Activated CD4-positive, alpha-beta T cell treated with anti-CD3 and anti-CD28 coated beads, Interleukin-2, amount 10 ng/mL, durations not matched to agents 7 days and 5 days (primary cell): Measurements from ENCODE around the gene OR1A1. TPM values are rescaled to one million over a fixed set of nuclear protein-coding genes. Genes with fewer than 3 reads are reported as not detected.
"Not testable (repeated sequence)": the region's sequence is repeated elsewhere in the genome, so short reads cannot be mapped to it uniquely, and the experiment has no call there.

Experiments used
- CTCF ChIA-PET: fragments of 350-600 bp; sonication (Branson Sonifier 250); formaldehyde crosslinking; loops from one replicate; lab custom pipeline; 2021; ENCODE audit warnings: antibody characterized with exemption; lab: Charles Lee
- POLR2A ChIA-PET: fragments of 350-600 bp; sonication (Branson Sonifier 250); formaldehyde crosslinking; loops from one replicate; lab custom pipeline; 2021; ENCODE audit warnings: antibody characterized with exemption; lab: Charles Lee
- DNase-seq: peaks from one replicate; pipeline ENCODE4 v3.0.0-alpha.2; 2020
- H3K27ac Mint-ChIP-seq: one replicate; pipeline ENCODE4 v1.8.0; 2021; ENCODE audit warnings: mild to moderate bottlenecking, moderate library complexity, mixed read lengths
- H3K27me3 Mint-ChIP-seq: one replicate; pipeline ENCODE4 v1.8.0; 2021; ENCODE audit warnings: mixed read lengths
- H3K36me3 Mint-ChIP-seq: one replicate; pipeline ENCODE4 v1.8.0; 2021; ENCODE audit warnings: low read depth, mixed read lengths
- H3K4me1 Mint-ChIP-seq: one replicate; pipeline ENCODE4 v1.8.0; 2021; ENCODE audit warnings: mixed read lengths
- H3K4me3 Mint-ChIP-seq: one replicate; pipeline ENCODE4 v1.8.0; 2021; ENCODE audit warnings: mild to moderate bottlenecking, moderate library complexity, mixed read lengths
- H3K9me3 Mint-ChIP-seq: one replicate; pipeline ENCODE4 v1.8.0; 2021; ENCODE audit warnings: mixed read lengths
- total RNA-seq, 2 experiments: library from RNA; stranded (reverse); gene quantifications; one replicate each; pipeline ENCODE4 v1.2.3, GENCODE V29; 2021

The OR1A1 gene
- total RNA-seq, 2 experiments from 2014 or later: not detected

- POLR2A ChIA-PET, H3K4me1 Mint-ChIP-seq, H3K4me3 Mint-ChIP-seq, H3K27me3 Mint-ChIP-seq, H3K36me3 Mint-ChIP-seq, DNase-seq, H3K9me3 Mint-ChIP-seq, H3K27ac Mint-ChIP-seq, CTCF ChIA-PET: not testable (repeated sequence)
These were observed 37.4 kb downstream of the OR1A1 start for GRCh38 chr17:3244841-3245240.

DNA sequence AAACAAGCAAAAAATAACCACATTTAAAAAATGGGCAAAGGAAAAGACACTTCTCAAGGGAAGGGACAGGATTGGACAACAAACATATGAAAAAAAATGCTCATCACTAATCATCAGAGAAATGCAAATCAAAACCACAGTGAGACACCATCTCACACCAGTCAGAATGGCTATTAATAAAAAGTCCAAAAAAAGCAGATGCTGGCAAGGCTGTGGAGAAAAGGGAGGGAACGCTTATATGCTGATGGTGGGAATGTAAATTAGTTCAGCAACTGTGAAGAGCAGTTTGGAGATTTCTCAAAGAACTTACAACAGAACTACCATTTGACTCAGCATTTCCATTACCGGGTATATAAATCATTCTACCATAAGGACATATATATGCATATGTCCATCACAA, 41.5 kb downstream of the OR1A1 start:
- POLR2A ChIA-PET, CTCF ChIA-PET, H3K36me3 Mint-ChIP-seq, H3K27me3 Mint-ChIP-seq, H3K27ac Mint-ChIP-seq, H3K4me3 Mint-ChIP-seq, DNase-seq, H3K9me3 Mint-ChIP-seq, H3K4me1 Mint-ChIP-seq: not testable (repeated sequence)

DNA sequence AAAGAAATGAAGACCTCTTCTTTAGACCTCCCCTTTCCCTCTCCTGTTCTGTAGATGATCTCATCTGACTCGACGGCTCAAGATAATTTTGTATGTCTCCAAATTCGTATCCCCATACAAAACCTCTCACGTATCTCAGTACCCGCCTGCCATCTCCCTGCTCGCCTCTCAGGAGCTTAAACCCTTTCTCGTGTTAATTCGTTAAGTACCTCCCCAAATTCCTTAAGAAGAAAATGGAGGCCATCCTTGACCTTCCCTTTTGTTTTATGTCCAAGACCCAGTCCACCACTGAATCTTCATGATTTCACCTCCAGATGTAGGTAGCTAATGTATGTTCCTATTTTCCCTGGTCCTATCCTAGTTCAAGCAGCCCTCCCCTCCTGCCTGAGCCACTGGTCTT, 49.1 kb downstream of the OR1A1 start:
- Mint-ChIP-seq H3K27me3 (peaks cover 2% of the 10 kb centered on the region), H3K4me1 (no peaks in the 10 kb centered on the region), H3K36me3 (no peaks in the 10 kb centered on the region), H3K4me3 (no peak overlapping the region), H3K27ac (no peak overlapping the region), H3K9me3 (peaks cover 2% of the 10 kb centered on the region)
- POLR2A ChIA-PET: no interaction called here
- CTCF ChIA-PET: interaction anchor here (0.6 to 0.7 kb wide), 2 partner anchors 158 to 1925 kb away, joined by 3 read pairs; no protein-coding TSS in a partner anchor
- no peak for DNase-seq

DNA sequence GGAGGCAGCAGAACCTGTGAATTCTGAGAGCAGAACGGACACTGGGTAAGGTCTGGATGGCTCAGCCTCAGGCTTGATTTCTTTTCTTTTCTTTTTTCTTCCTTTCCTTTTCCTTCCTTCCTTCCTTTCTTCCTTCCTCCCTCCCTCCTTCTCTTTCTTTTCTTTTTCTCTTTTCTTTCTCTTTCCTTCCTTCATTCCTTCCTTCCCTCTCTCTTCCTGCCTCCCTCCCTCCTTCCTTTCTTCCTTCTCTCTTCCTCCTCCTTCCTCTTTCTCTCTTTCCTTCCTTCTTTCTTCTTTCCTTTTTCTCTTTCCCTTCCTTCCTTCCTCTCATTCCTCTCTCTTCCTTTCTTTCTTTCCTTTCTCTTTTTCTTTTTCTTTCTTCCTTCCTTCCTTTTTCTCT, 52.7 kb downstream of the OR1A1 start:
- no peaks in the 10 kb centered on the region for H3K4me1 Mint-ChIP-seq
- H3K27me3 Mint-ChIP-seq: no peaks in the 10 kb centered on the region
- no peak overlapping the region for H3K4me3 Mint-ChIP-seq
- H3K27ac Mint-ChIP-seq: no peak overlapping the region
- no peaks in the 10 kb centered on the region for H3K9me3 Mint-ChIP-seq
- H3K36me3 Mint-ChIP-seq: no peaks in the 10 kb centered on the region
- DNase-seq: no peak
- ChIA-PET POLR2A (no interaction called here), CTCF (no interaction called here)

DNA sequence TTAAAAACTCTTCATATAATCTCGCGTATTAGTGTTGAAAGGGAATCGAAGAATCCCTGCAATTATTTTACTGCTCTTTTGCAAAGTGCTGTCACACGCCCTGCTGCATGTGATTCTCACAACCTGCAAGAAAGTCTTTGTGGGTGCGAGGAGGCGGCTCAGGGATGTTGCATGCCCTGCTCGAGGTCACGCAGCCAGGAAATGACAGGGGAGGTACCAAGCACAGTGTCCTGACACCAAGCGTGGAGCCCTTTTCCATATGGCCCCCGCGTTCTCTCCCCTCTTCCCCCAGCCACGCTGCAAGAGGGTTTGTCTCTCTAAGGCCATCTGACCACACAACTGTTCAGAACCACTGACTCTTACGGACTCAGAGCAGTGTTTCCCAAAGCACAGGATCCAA, 53.1 kb downstream of the OR1A1 start:
- H3K4me1 Mint-ChIP-seq: no peaks in the 10 kb centered on the region
- H3K9me3 Mint-ChIP-seq: no peaks in the 10 kb centered on the region
- no peaks in the 10 kb centered on the region for H3K36me3 Mint-ChIP-seq
- no peak overlapping the region for H3K27ac Mint-ChIP-seq
- DNase-seq: no peak
- ChIA-PET CTCF (no interaction called here), POLR2A (no interaction called here)
- no peaks in the 10 kb centered on the region for H3K27me3 Mint-ChIP-seq
- H3K4me3 Mint-ChIP-seq: no peak overlapping the region

Other genes starting within 250 kb of the OR1A1 start
- not detected for gene OR1D5, start 144.1 kb upstream of the OR1A1 start, total RNA-seq
- not detected for gene OR1D2, start 103.2 kb upstream of the OR1A1 start, total RNA-seq
- gene OR1G1, start 80.1 kb upstream of the OR1A1 start, total RNA-seq: not detected
- gene OR1A2, start 10.1 kb upstream of the OR1A1 start, total RNA-seq: not detected
- gene OR3A1, start 90.7 kb downstream of the OR1A1 start, total RNA-seq: under 1 TPM; 0.44 to 0.64 TPM
- 1 to 10 TPM; 1.4 to 2.0 TPM for gene OR3A2, start 178.6 kb downstream of the OR1A1 start, total RNA-seq
- gene OR1E1, start 190.7 kb downstream of the OR1A1 start, total RNA-seq: not detected
- gene OR3A3, start 203.7 kb downstream of the OR1A1 start, total RNA-seq: not detected
- not detected for gene OR1E2, start 226.2 kb downstream of the OR1A1 start, total RNA-seq